GM19455 (cell line): ENCODE results near the gene TRIM66.

Experiments
- ATAC-seq: cut with Tn5 transposase; IDR thresholded peaks from one replicate; pipeline ENCODE4 v1.9.1; 2021; ENCODE audit not compliant: unreplicated experiment

TRIM66 gene

DNA sequence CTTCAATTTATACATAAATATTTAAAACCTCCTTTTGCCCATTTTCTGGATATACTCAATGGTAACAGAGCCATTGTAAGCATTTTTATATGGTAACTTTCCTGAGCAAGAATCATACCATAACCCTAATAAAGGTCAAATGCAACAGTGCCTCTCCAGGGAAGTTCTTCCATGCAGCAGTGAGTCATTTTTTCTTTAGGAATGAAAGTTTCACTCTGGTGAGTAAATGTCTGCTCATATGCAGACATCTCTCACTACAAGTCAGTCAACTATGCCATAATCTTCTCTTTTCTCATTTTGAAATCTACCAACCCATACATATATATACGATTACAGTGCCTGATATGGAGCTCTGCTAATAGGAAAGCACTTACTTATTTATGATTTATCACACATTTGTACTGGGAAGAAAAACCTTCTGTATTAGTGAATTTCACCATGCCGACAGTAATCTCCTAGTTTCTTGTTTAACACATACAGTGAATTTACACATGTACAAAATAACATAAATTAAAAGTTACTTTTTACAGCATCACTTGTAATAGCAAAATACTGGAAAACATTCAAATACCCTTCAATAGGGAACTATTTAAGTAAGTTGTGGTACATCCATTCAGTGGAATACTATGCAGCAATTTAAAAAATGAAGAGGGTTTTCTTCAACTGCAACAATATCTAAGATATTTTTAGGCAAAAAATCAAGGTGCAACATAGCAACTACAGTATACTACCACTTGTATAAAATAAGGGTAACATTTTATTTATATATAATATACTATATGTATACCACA lies 104.5 kb downstream of the TRIM66 start:
- ATAC-seq, result no peak

DNA sequence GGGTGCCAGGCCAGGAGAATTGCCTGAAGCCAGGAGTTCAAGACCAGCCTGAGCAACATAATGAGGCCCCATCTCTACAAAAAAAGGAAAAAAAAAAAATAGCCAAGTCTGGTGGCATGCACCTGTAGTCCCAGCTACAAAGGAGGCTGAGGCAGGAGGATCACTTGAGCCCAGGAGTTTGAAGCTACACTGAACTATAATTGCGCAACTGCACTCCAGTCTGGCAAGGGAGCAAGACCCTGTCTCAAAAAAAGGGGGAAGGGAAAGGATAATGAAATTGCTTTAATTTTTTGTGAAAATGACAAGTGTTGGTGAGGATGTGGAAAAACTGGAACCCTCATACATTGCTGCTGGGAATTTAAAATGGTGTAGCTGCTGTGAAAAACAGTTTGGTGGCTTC lies 107.7 kb downstream of the TRIM66 start:
- ATAC-seq, result no peak

DNA sequence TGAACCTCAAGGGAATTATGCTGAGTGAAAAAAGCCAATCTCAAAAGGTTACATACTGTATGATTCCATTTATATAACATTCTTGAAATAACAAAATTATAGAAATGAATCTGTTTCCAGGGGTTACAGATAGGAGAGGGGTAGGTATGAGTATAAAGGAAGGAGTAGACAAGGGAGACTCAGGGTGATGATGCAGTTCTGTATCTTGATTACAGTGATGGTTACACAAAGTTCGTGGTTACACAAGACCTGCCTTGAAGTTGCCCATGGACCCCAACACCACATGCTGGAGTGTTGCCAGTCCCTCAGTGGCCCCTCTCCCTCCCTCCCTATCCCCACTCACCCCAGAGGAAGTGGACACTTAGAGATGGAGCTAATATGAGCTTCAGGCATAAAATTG lies 108.7 kb downstream of the TRIM66 start:
- ATAC-seq, result no peak

DNA sequence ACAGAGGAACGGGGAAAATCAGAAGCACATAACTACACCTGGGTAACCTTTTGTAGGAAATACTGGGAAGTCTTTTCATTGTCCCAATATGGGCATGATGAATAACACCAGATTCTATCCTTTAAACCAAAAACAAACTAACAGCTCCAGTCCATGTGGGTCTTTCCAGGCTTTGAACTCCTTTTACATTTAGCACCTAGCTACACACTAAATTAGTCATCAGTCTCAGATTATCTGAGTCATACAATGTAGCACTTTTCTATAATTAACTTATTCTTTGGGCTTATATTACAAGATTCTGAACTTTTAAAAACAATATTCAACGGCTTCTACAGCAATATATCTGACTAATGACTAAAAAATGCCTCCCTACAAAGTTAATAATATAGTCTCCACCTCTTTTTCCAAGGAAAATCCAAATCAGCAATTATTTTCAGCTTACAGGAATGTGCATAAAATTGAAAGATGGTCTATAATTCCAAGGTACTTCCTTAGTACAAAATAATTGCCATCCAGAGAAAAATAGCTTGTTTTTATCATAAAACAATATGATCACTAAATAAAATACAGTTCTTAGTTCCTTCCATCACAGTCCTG lies 114.8 kb downstream of the TRIM66 start:
- no peak for ATAC-seq

DNA sequence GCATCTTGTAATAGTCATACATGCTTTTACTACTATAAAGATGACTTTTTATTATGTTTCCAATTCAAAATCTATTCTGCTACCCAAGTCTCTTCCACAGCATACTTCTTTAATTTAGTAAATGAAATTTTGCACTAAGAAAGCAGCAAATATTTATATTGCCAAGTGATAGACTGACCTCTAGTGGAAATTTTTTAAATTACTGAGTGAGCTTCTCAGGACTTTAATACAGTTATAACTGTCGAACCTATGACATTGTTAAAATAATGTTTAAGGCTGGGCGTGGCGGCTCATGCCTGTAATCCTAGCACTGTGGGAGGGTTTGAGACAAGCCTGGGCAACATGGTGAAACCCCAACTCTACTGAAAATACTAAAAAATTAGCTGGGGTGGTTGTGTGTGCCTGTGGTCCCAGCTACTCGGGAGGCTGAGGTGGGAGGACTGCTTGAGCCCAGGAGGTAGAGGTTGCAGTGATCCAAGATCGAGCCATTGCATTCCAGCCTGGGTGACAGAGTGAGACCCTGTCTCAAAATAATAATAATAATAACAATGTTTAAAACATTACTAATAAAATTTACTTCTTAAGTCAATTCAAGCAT lies 115.8 kb downstream of the TRIM66 start:
- ATAC-seq, result peak; percentile 67

DNA sequence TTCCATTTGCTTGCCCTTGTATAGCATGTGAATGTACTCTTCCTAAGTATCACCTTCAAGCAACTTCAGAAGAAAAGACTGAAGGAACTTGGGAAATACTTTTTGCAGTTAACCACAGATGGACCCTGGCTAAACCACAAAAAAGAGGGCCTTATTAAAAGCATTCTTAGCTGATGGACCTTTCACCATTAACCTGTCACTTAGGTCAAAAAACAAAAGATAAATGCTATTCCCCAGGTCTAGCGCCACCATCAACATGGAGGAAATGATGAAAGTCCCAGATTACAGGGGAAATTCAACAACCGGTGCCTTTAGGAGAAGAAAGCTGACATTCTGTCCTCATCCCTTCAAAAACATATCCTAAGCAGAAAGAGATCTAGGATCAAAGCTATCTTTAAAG lies 117.9 kb downstream of the TRIM66 start:
- ATAC-seq, result no peak
